Lower leg skin (tissue), 4 donors: Measurements from ENCODE around the gene ATP5F1D. TPM values are rescaled to one million over a fixed set of nuclear protein-coding genes. Genes with fewer than 3 reads are reported as not detected.

ENCODE experiments used
- DNase-seq, 2 donors: peaks; one replicate each; pipeline ENCODE4 v3.0.0-alpha.2; 2019; ENCODE audit warnings: low spot score in 2 of 2
- H3K4me3 ChIP-seq: fragments of 200-600 bp; sonication (generic); 2 replicates; pipeline ENCODE4 v1.5.1; 2017; ENCODE audit warnings: mild to moderate bottlenecking, low read depth; ENCODE audit not compliant: poor library complexity, severe bottlenecking
- POLR2A ChIP-seq, 2 donors: fragments of 450-650 bp; IDR thresholded peaks; one replicate each; pipeline ENCODE4 v1.6.1; 2016 to 2017; ENCODE audit warnings: antibody characterized with exemption in 2 of 2, mild to moderate bottlenecking in 1 of 2, moderate library complexity in 1 of 2
- WGBS, 2 donors: methylation state at CpG; one replicate each; pipeline ENCODE4 v1.1.5; 2018; 5-methylcytosine and 5-hydroxymethylcytosine counted together
- intact Hi-C: fragments of 100-400 bp; cut with DNase I; formaldehyde crosslinking; loops from one replicate; pipeline ENCODE4 v1.15.0; 2023; ENCODE audit warnings: low total_unique reads
- total RNA-seq, 4 donors: library from RNA; depleted of rRNA; stranded (reverse); fragments of >200 nt; gene quantifications; one replicate each; pipeline ENCODE4 v1.1.0, GENCODE V29; 2016
- TF ChIP-seq, protein P1 (sequence below), 3 donors: fragments of 450-650 bp; IDR thresholded peaks; one replicate each; pipeline ENCODE4 v1.5.1; 2016; ENCODE audit warnings: antibody characterized with exemption in 3 of 3, mild to moderate bottlenecking in 3 of 3, moderate library complexity in 2 of 3

ATP5F1D gene
- total RNA-seq, 4 donors from 2014 or later = 121 to 198 (median 146) TPM

DNA sequence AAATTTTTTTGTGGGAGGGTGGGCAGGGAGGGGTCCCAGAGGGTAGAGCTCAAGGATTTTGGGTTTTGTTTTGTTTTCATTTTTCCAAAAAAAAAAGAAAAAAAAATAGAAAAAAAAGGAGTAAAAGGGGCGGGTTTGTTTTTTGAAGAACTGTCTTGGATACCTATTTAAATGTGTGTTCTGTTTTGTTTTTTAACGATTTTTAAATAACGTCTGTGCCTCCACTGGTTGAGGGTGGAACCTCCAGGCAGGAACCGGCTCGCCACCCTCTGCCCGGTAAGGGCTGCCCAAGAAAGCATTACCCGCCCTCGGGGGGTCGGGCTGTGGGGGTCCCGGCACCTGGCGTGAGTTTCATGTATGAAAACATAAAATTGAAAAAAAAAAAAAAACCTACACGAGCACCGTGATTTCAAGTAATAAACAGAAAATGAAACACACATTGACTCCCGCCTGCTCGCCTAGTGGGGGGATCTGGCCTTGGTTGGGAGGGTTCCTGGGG lies 17.2 kb downstream of the ATP5F1D start:
- 7 to 8% methylated on average over 15 of the region's 15 CpGs for WGBS, 2 donors
- intact Hi-C loops = no loop called here
- H3K4me3 ChIP-seq = no peak overlapping the region
- no peak for DNase-seq
- TF ChIP-seq POLR2A (IDR thresholded peaks at IDR 0.05) = no peak
- TF ChIP-seq, protein P1, sequence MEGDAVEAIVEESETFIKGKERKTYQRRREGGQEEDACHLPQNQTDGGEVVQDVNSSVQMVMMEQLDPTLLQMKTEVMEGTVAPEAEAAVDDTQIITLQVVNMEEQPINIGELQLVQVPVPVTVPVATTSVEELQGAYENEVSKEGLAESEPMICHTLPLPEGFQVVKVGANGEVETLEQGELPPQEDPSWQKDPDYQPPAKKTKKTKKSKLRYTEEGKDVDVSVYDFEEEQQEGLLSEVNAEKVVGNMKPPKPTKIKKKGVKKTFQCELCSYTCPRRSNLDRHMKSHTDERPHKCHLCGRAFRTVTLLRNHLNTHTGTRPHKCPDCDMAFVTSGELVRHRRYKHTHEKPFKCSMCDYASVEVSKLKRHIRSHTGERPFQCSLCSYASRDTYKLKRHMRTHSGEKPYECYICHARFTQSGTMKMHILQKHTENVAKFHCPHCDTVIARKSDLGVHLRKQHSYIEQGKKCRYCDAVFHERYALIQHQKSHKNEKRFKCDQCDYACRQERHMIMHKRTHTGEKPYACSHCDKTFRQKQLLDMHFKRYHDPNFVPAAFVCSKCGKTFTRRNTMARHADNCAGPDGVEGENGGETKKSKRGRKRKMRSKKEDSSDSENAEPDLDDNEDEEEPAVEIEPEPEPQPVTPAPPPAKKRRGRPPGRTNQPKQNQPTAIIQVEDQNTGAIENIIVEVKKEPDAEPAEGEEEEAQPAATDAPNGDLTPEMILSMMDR (IDR thresholded peaks at IDR 0.05) = no peak

DNA sequence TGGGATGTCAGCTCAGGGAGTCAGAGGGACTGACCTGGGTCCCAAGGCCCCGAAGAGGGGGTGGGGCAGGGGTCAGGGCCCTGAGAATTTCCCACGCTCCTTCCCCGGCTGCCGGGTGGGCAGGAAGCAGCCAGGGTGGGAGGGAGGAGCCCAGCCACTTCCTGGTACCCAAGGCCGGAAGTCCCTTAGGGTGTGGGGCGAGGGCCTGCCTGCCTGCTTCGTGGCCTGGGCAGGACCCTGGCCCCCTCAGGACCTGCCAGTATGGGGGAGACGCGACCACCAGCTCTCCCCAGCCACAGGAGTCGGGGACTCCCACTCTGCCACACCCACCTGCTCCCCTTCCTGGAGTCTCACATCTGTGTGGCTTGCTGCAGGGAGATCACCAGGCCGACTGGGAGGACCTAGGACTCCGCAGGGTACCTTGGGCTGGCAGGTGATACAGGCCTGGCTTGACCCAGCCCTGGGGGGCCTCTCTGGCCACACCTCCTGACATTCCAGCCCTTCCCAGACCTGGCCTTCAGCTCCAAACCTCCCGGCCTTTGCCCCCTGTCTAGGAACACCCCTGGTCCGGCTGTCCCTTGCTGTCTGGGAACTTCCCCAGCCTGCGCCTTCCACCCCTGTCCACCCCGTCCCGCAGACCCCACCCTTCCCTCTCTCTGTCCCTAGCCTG lies 17.8 kb downstream of the ATP5F1D start:
- no peak overlapping the region for H3K4me3 ChIP-seq
- intact Hi-C loops = no loop called here
- DNase-seq = peak in 1 of 2 donors; percentile 96
- TF ChIP-seq, protein P1 (IDR thresholded peaks at IDR 0.05) = peak in 1 of 3 donors; percentile 24
- no peak for TF ChIP-seq POLR2A (IDR thresholded peaks at IDR 0.05)
- WGBS, 2 donors = 5 to 8% methylated on average over 11 to 12 of the region's 17 CpGs

DNA sequence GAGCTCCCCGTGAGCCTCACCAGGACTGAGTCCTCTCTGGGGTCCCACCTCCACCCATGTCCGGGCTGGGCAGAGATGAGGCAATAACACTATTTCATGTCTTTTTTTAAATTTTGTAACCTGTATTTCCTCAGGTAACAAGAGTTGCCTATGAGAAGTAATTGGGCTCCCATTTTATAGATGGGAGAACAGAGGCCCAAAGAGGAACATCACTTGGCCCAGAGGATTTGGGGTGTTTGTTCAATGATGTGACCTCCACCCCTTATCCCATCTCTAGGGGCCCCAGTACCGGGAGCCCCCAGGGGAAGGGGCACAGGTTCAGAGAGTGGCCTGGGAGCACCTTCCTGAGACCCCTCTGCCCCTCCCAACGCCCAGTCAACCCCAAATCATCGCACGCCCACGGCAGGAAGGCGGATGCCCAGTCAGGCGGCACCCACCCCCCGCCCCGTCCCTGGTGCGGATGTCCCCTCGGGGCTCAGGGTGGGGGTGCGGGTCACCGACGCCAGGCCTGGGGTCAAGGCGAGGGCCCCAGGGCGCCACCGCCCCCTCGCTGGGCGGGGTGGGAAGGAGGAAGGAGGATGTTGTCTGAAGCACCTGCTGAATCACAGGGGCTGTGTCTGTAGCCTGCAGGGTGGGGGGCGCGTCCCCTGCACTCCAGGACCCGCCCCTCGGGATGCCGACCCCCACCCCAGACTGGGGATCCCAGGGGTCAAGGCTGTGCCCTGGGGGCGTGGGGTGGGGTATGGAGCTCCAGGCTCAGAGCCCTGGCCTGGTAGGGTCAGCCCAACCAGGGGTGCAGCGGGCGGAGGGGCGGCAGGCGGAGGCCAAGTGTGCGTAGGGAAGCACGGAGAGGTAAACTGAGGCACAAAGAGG lies 18.6 kb downstream of the ATP5F1D start:
- 17 to 29% methylated on average over 20 to 29 of the region's 33 CpGs for WGBS, 2 donors
- intact Hi-C loops = no loop called here
- no peak for TF ChIP-seq POLR2A (IDR thresholded peaks at IDR 0.05)
- TF ChIP-seq, protein P1 (IDR thresholded peaks at IDR 0.05) = no peak
- no peak overlapping the region for H3K4me3 ChIP-seq
- DNase-seq = peak in 1 of 2 donors; percentile 90

DNA sequence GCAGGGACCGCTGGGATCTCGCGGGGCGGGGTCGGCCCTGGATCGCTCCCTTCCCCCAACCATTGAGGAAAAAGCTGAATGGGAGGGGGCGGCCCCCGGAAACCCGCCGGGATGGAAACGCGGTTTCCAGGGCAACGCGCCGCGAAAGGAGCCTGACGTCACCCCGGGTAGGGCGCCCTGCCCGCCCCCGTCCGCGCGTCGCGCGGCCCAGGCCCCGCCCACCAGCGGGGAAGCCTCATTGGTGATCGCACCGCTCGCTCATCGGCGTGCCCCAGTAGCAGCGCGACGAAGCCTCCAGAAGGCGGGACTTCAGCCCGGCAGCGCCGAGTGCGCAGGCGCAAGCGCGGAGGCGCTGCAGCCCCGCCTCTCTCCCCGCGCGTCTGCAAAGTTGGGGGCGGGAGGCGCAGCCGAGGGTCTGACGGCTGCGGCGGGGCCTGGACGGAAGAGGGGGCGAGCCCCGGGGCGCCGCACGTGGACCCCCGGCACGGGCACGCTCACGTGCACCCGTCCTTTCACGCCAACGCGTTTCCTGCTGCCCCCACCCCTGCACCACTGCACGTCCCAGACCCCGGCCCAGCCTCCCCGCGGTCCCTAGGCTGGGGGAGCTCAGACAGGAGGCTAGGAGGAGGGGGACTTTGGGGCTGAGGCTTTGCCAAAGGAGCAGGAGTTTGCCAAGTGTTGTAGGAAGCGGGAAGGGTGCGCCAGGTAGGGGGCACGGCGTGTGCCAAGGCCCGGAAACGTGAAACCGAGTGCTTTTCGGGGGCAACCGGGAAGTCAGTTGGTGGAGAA lies 19.4 kb downstream of the ATP5F1D start:
- 0 to 1% methylated on average over 30 to 44 of the region's 83 CpGs for WGBS, 2 donors
- peak; percentile 93 to 99 for DNase-seq
- TF ChIP-seq POLR2A (IDR thresholded peaks at IDR 0.05) = no peak
- TF ChIP-seq, protein P1 (IDR thresholded peaks at IDR 0.05) = no peak
- intact Hi-C loops = no loop called here
- peak overlapping the region; percentile 45 for H3K4me3 ChIP-seq

DNA sequence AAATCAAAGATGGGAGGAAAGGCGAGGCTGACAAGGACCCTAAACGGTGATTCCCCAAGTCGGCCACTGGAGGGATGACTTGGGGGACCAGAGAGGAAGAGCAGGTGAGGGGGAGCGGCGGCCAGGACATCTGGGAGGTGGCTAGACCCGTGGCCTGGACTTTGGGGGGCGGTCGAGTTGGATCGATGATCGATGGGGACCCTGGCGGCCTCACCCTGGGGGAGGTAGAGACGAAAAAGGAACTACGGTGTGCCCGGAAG lies 19.9 kb downstream of the ATP5F1D start:
- TF ChIP-seq POLR2A (IDR thresholded peaks at IDR 0.05) = no peak
- TF ChIP-seq, protein P1 (IDR thresholded peaks at IDR 0.05) = no peak
- intact Hi-C loops = no loop called here
- WGBS, 2 donors = 5 to 15% methylated on average over 14 of the region's 14 CpGs
- no peak overlapping the region for H3K4me3 ChIP-seq
- DNase-seq = no peak
